ENCODE data around the gene UROS.

Gene UROS

GRCh38 chr10:125762692-125763648 is 60.1 kb downstream of the UROS start:
- no peak for DNase-seq (ENCODE audit: low spot score)

GRCh38 chr10:125761961-125762360 is 61.1 kb downstream of the UROS start:
- no peak for DNase-seq (ENCODE audit: low spot score)

- no peak for DNase-seq (ENCODE audit: low spot score)
Measured at GRCh38 chr10:125757742-125758141, 65.3 kb downstream of the UROS start.

GRCh38 chr10:125756853-125757487 is 66.1 kb downstream of the UROS start:
- no peak for DNase-seq (ENCODE audit: low spot score)

- no peak for DNase-seq (ENCODE audit: low spot score)
Measured at GRCh38 chr10:125756196-125756595, 66.9 kb downstream of the UROS start.

GRCh38 chr10:125747417-125747816 is 75.6 kb downstream of the UROS start:
- no peak for DNase-seq (ENCODE audit: low spot score)

- no peak for DNase-seq (ENCODE audit: low spot score)
Measured at GRCh38 chr10:125744909-125745308, 78.1 kb downstream of the UROS start.

- DNase-seq (ENCODE audit: low spot score), result no peak
Measured at GRCh38 chr10:125742465-125742864, 80.6 kb downstream of the UROS start.

GRCh38 chr10:125739994-125740679 is 82.9 kb downstream of the UROS start:
- DNase-seq (ENCODE audit: low spot score), result no peak

Measured in hepatic stellate cell (primary cell).